H1 (cell line): ENCODE data around the gene CCDC77. TPM values are rescaled to one million over a fixed set of nuclear protein-coding genes. Genes with fewer than 3 reads are reported as not detected.

Source experiments
- CTCF ChIA-PET: fragments of 300-600 bp; sonication (Branson Sonifier 250); formaldehyde crosslinking; loops from one replicate; lab custom pipeline; 2021; ENCODE audit not compliant: partially characterized antibody; lab: Charles Lee
- POLR2A ChIA-PET: fragments of 300-600 bp; sonication (Branson Sonifier 250); formaldehyde crosslinking; loops from one replicate; lab custom pipeline; 2021; ENCODE audit warnings: inconsistent platforms; ENCODE audit not compliant: partially characterized antibody; lab: Charles Lee
- DNase-seq, 2 experiments: peaks; one replicate each; pipeline versions ENCODE4 v3.0.0 to v3.0.0-alpha.2; 2010 to 2022; ENCODE audit warnings: low spot score in 2 of 2, low read depth in 1 of 2, mixed read lengths in 1 of 2
- FAIRE-seq: peaks from 2 replicates; lab custom pipeline; 2011; peaks lifted over from hg19 to GRCh38; lab: Jason Lieb, UNC
- H2AFZ ChIP-seq: 2 replicates; pipeline ENCODE4 v1.8.1; 2012; ENCODE audit warnings: low read length, inconsistent platforms
- H2AK5ac ChIP-seq: 2 replicates; pipeline ENCODE4 v1.6.1; 2013; ENCODE audit warnings: low read depth, low read length
- H2BK120ac ChIP-seq: replicated peaks from 2 replicates; pipeline ENCODE3; 2013; ENCODE audit warnings: low read depth, low read length, inconsistent platforms
- H2BK12ac ChIP-seq: 2 replicates; pipeline ENCODE4 v1.6.1; 2013; ENCODE audit warnings: low read depth, low read length
- H2BK15ac ChIP-seq: 2 replicates; pipeline ENCODE4 v1.6.1; 2013; ENCODE audit warnings: low read length
- H2BK20ac ChIP-seq: 2 replicates; pipeline ENCODE4 v1.6.1; 2013; ENCODE audit warnings: low read length
- H2BK5ac ChIP-seq: 2 replicates; pipeline ENCODE4 v1.6.1; 2013; ENCODE audit warnings: low read depth, low read length
- H3K14ac ChIP-seq: 2 replicates; pipeline ENCODE4 v1.6.1; 2013; ENCODE audit warnings: inconsistent platforms; ENCODE audit not compliant: insufficient read length
- H3K18ac ChIP-seq: 2 replicates; pipeline ENCODE4 v1.6.1; 2013; ENCODE audit warnings: low read length; ENCODE audit errors: extremely low read depth
- H3K23ac ChIP-seq: 2 replicates; pipeline ENCODE4 v1.6.1; 2013; ENCODE audit warnings: inconsistent platforms; ENCODE audit not compliant: insufficient read length
- H3K23me2 ChIP-seq: 2 replicates; pipeline ENCODE4 v1.6.1; 2013; ENCODE audit warnings: low read depth, low read length
- H3K27ac ChIP-seq: 2 replicates; pipeline ENCODE4 v1.6.1; 2011; ENCODE audit warnings: low read depth, low read length, inconsistent platforms
- H3K27me3 ChIP-seq, 4 experiments: replicated peaks in 1 of 4; 1 replicate in 1 of 4; 2 replicates in 3 of 4; pipeline versions ENCODE4 v1.6.1 to v1.8.1; 2011 to 2013; ENCODE audit warnings: low read length in 3 of 4, mild to moderate bottlenecking in 3 of 4, inconsistent platforms in 2 of 4, mixed read lengths in 2 of 4, moderate library complexity in 1 of 4; ENCODE audit not compliant: control insufficient read depth in 3 of 4, insufficient read depth in 3 of 4; ENCODE audit errors: extremely low read depth in 1 of 4
- H3K36me3 ChIP-seq, 4 experiments: 2 replicates each; pipeline versions ENCODE4 v1.6.1 to v1.8.1; 2011 to 2013; ENCODE audit warnings: mild to moderate bottlenecking in 4 of 4, low read length in 3 of 4, moderate library complexity in 2 of 4, control low read depth in 1 of 4, inconsistent platforms in 1 of 4; ENCODE audit not compliant: insufficient read depth in 4 of 4, control insufficient read depth in 2 of 4
- H3K4ac ChIP-seq: replicated peaks from 2 replicates; pipeline ENCODE3; 2013; ENCODE audit warnings: low read length, low read depth, mixed read lengths, inconsistent platforms; ENCODE audit not compliant: insufficient read length
- H3K4me1 ChIP-seq, 4 experiments: replicated peaks in 1 of 4; 1 replicate in 1 of 4; 2 replicates in 3 of 4; pipeline versions ENCODE4 v1.6.1 to v1.8.1; 2011 to 2013; ENCODE audit warnings: low read length in 3 of 4, inconsistent platforms in 2 of 4, mixed read lengths in 1 of 4; ENCODE audit not compliant: insufficient read depth in 4 of 4, control insufficient read depth in 3 of 4
- H3K4me2 ChIP-seq, 2 experiments: 2 replicates each; pipeline versions ENCODE4 v1.6.1 to v1.8.1; 2011 to 2013; ENCODE audit warnings: low read depth in 2 of 2, low read length in 2 of 2, control low read depth in 1 of 2, inconsistent platforms in 1 of 2, mild to moderate bottlenecking in 1 of 2; ENCODE audit not compliant: insufficient read depth in 1 of 2
- H3K4me3 ChIP-seq, 4 experiments: fragments of 200-600, 300-600 bp in 1 of 4; sonication (generic), shearing (Covaris generic), sonication (Bioruptor Twin) in 1 of 4; 2 replicates each; pipeline versions ENCODE4 v1.5.1 to v1.8.1; 2011 to 2016; ENCODE audit warnings: low read length in 4 of 4, low read depth in 3 of 4, control low read depth in 2 of 4, inconsistent platforms in 2 of 4, mild to moderate bottlenecking in 2 of 4, mixed read lengths in 1 of 4, moderate library complexity in 1 of 4; ENCODE audit not compliant: insufficient read depth in 2 of 4; ENCODE audit errors: extremely low read depth in 1 of 4
- H3K56ac ChIP-seq: replicated peaks from 2 replicates; pipeline ENCODE3; 2013; ENCODE audit warnings: low read depth, mild to moderate bottlenecking, mixed read lengths, low read length, inconsistent platforms; ENCODE audit not compliant: insufficient read length
- H3K79me1 ChIP-seq: 2 replicates; pipeline ENCODE4 v1.6.1; 2013; ENCODE audit warnings: low read depth, low read length, control low read depth
- H3K79me2 ChIP-seq, 2 experiments: 2 replicates each; pipeline versions ENCODE4 v1.6.1 to v1.8.1; 2012 to 2013; ENCODE audit warnings: low read length in 2 of 2, mild to moderate bottlenecking in 2 of 2, inconsistent platforms in 1 of 2; ENCODE audit not compliant: insufficient read depth in 2 of 2, control insufficient read depth in 1 of 2
- H3K9ac ChIP-seq, 4 experiments: replicated peaks in 1 of 4; 1 replicate in 1 of 4; 2 replicates in 3 of 4; pipeline versions ENCODE4 v1.6.1 to v1.8.1; 2011 to 2013; ENCODE audit warnings: low read depth in 3 of 4, low read length in 3 of 4, control low read depth in 2 of 4, mild to moderate bottlenecking in 2 of 4, moderate library complexity in 2 of 4, inconsistent platforms in 1 of 4; ENCODE audit errors: extremely low read depth in 1 of 4
- H3K9me3 ChIP-seq, 2 experiments: 2 replicates each; pipeline versions ENCODE4 v1.6.1 to v1.8.1; 2012 to 2013; ENCODE audit warnings: mild to moderate bottlenecking in 2 of 2, moderate library complexity in 2 of 2, control low read depth in 1 of 2, inconsistent platforms in 1 of 2, low read depth in 1 of 2, low read length in 1 of 2, mixed read lengths in 1 of 2; ENCODE audit not compliant: insufficient read depth in 2 of 2
- H4K20me1 ChIP-seq, 2 experiments: replicated peaks in 1 of 2; 2 replicates each; pipeline versions ENCODE3 to v1.8.1; 2011 to 2013; ENCODE audit warnings: inconsistent platforms in 2 of 2, low read length in 2 of 2, mild to moderate bottlenecking in 1 of 2; ENCODE audit not compliant: insufficient read depth in 2 of 2, control insufficient read depth in 1 of 2
- H4K5ac ChIP-seq: 2 replicates; pipeline ENCODE4 v1.6.1; 2013; ENCODE audit warnings: low read length, low read depth, mixed read lengths, inconsistent platforms; ENCODE audit not compliant: insufficient read length
- H4K8ac ChIP-seq: 2 replicates; pipeline ENCODE4 v1.8.0; 2013; ENCODE audit warnings: mild to moderate bottlenecking, moderate library complexity, low read length, inconsistent platforms; ENCODE audit not compliant: insufficient read depth; ENCODE audit errors: extremely low read depth
- H4K91ac ChIP-seq: replicated peaks from 2 replicates; pipeline ENCODE3; 2013; ENCODE audit warnings: low read length, mixed read lengths, inconsistent platforms; ENCODE audit not compliant: insufficient read length
- KDM5A ChIP-seq: fragments of 200-600 bp; IDR thresholded peaks from 2 replicates; pipeline ENCODE4 v1.7.1; 2012; ENCODE audit warnings: mild to moderate bottlenecking, low read length, inconsistent platforms, mixed read lengths
- WGBS, 2 experiments: shearing (Covaris generic) in 1 of 2; methylation state at CpG; one replicate each; pipeline versions ENCODE4 v1.1.6 to v1.1.7; 2013 to 2015; ENCODE audit warnings: low lambda C conversion rate in 2 of 2, mixed read lengths in 2 of 2, inconsistent platforms in 1 of 2, low coverage in 1 of 2, missing lambda C conversion rate in 1 of 2; ENCODE audit not compliant: insufficient replicate concordance in 2 of 2, insufficient coverage in 1 of 2, insufficient read length in 1 of 2; ENCODE audit errors: extremely low coverage in 1 of 2, missing lambda C conversion rate in 1 of 2; 5-methylcytosine and 5-hydroxymethylcytosine counted together
- polyA plus RNA-seq, 7 experiments: library from polyadenylated mRNA; depleted of rRNA in 3 of 7; stranded (reverse) in 5 of 7; unstranded in 2 of 7; fragments of >200 nt in 5 of 7; fragments of 200-250 nt in 2 of 7; gene quantifications; 1 replicate in 5 of 7; 2 replicates in 1 of 7; 4 replicates in 1 of 7; pipeline versions ENCODE4 v1.2.1 to v1.2.3, GENCODE V29; 2011 to 2013; ENCODE audit warnings: missing spikeins in 2 of 7, mixed read lengths in 2 of 7
- total RNA-seq: library from RNA; stranded (reverse); fragmentation: NEBNext Ultra II Directional; extraction: Animal tissue kit (Norgen Biotek cat#: 25700); gene quantifications from 2 replicates; pipeline ENCODE4 v1.2.1, GENCODE V29; 2021

CCDC77 gene
- total and polyA plus RNA-seq, 2 of the 8 experiments (the other 6 are each of a cell fraction or from before 2014, with no cell fraction given), result 10.3 to 30.4 TPM

- Histone ChIP-seq H4K20me1 (no peaks in the 10 kb centered on the region), H3K23ac (no peak overlapping the region), H3K27me3 (no peaks in the 10 kb centered on the region), H3K9me3 (peaks cover 5% of the 10 kb centered on the region in 2 experiments; a peak in 2 of 4 replicates), H3K4me3 (no peak overlapping the region), H4K5ac (no peak overlapping the region), H3K56ac (no peak overlapping the region), H3K23me2 (no peaks in the 10 kb centered on the region), H2BK5ac (no peak overlapping the region), H3K27ac (no peak overlapping the region)
- FAIRE-seq, result no peak
- no peak for TF ChIP-seq KDM5A
- TF ChIP-seq, all 59 proteins: peak for 0
- Histone ChIP-seq H4K91ac (no peak overlapping the region), H4K8ac (no peak overlapping the region), H3K4ac (no peak overlapping the region), H2AK5ac (no peak overlapping the region), H3K4me1 (no peaks in the 10 kb centered on the region), H2AFZ (no peak overlapping the region), H2BK120ac (no peak overlapping the region), H3K36me3 (peaks cover 3 to 60% (median 23%) of the 10 kb centered on the region in 4 experiments; a peak in 6 of 8 replicates), H3K14ac (no peak overlapping the region), H3K79me1 (no peaks in the 10 kb centered on the region), H2BK12ac (no peak overlapping the region), H3K4me2 (no peak overlapping the region), H2BK20ac (no peak overlapping the region), H2BK15ac (no peak overlapping the region), H3K18ac (no peak overlapping the region), H3K79me2 (no peaks in the 10 kb centered on the region), H3K9ac (no peak overlapping the region)
- 80% methylated on average over 1 of the region's 1 CpG; no CpG with 5 or more reads in 1 of the 2 experiments for WGBS, 2 experiments
- ChIA-PET CTCF (no interaction called here), POLR2A (no interaction called here)
- DNase-seq, result no peak
These were observed 42.4 kb upstream of the CCDC77 start for GRCh38 chr12:359091-359490.
